HEK293T (cell line): ENCODE measurements around the gene DRAM1.

Experiments
- ARNT ChIP-seq: fragments of 450-650 bp; IDR thresholded peaks from 2 replicates; pipeline ENCODE4 v1.6.1; 2017; ENCODE audit warnings: mild to moderate bottlenecking
- BHLHE40 ChIP-seq: fragments of 450-650 bp; IDR thresholded peaks from 2 replicates; pipeline ENCODE4 v1.6.1; 2016; ENCODE audit warnings: mild to moderate bottlenecking, moderate library complexity, borderline replicate concordance
- CTBP1 ChIP-seq: fragments of 450-650 bp; IDR thresholded peaks from 2 replicates; pipeline ENCODE4 v1.6.1; 2016; ENCODE audit warnings: borderline replicate concordance
- ELF4 ChIP-seq: fragments of 450-650 bp; IDR thresholded peaks from 2 replicates; pipeline ENCODE4 v1.6.1; 2017; ENCODE audit warnings: antibody characterized with exemption
- FOXA1 ChIP-seq: fragments of 450-650 bp; IDR thresholded peaks from 2 replicates; pipeline ENCODE4 v1.6.1; 2016; ENCODE audit warnings: mild to moderate bottlenecking
- FOXK2 ChIP-seq: fragments of 450-650 bp; IDR thresholded peaks from 2 replicates; pipeline ENCODE4 v1.6.1; 2016; ENCODE audit warnings: mild to moderate bottlenecking
- FOXM1 ChIP-seq: fragments of 450-650 bp; IDR thresholded peaks from 2 replicates; pipeline ENCODE4 v1.6.1; 2017; ENCODE audit warnings: mild to moderate bottlenecking, borderline replicate concordance
- L3MBTL2 ChIP-seq: fragments of 450-650 bp; conservative IDR thresholded peaks from 2 replicates; pipeline ENCODE4 v1.6.1; 2016; ENCODE audit warnings: mild to moderate bottlenecking
- NFRKB ChIP-seq: fragments of 450-650 bp; IDR thresholded peaks from 2 replicates; pipeline ENCODE4 v1.6.1; 2016; ENCODE audit warnings: mild to moderate bottlenecking, moderate library complexity
- PKNOX1 ChIP-seq: fragments of 450-650 bp; IDR thresholded peaks from 2 replicates; pipeline ENCODE4 v1.6.1; 2016
- SP1 ChIP-seq: fragments of 450-650 bp; IDR thresholded peaks from 2 replicates; pipeline ENCODE4 v1.6.1; 2017
- SUZ12 ChIP-seq: fragments of 450-650 bp; IDR thresholded peaks from 2 replicates; pipeline ENCODE4 v1.6.1; 2016; ENCODE audit warnings: mild to moderate bottlenecking
- TARDBP ChIP-seq: fragments of 450-650 bp; IDR thresholded peaks from 2 replicates; pipeline ENCODE4 v1.6.1; 2016
- ZNF384 ChIP-seq: fragments of 450-650 bp; IDR thresholded peaks from 2 replicates; pipeline ENCODE4 v1.6.1; 2016

- TF ChIP-seq FOXK2 (no peak), ELF4 (no peak), SUZ12 (no peak), NFRKB (no peak), FOXM1 (no peak), PKNOX1 (no peak), BHLHE40 (no peak), FOXA1 (no peak), SP1 (no peak), ZNF384 (no peak), ARNT (no peak), L3MBTL2 (no peak), CTBP1 (no peak), TARDBP (no peak)
Observed at GRCh38 chr12:101946233-101946611, 68.8 kb downstream of the DRAM1 start.
